Hematopoietic multipotent progenitor cell treated with erythropoietin and hydrocortisone succinate and interleukin-3 and kit ligand, for 8 days (in vitro differentiated cells): ENCODE results near the gene MICU2.
A peak's percentile ranks its signal among the peaks of the same experiment; 100 is the strongest.

Experiments used
- DNase-seq: peaks from one replicate; pipeline ENCODE4 v3.0.0-alpha.2; 2015

The MICU2 gene

GRCh38 chr13:21603531-21604448 is at the start of gene MICU2:
MICU2 (minus strand) TSS chr13:21604170; CDS start chr13:21604148, 22 bp downstream.
- DNase-seq: peak; percentile 96

DNA sequence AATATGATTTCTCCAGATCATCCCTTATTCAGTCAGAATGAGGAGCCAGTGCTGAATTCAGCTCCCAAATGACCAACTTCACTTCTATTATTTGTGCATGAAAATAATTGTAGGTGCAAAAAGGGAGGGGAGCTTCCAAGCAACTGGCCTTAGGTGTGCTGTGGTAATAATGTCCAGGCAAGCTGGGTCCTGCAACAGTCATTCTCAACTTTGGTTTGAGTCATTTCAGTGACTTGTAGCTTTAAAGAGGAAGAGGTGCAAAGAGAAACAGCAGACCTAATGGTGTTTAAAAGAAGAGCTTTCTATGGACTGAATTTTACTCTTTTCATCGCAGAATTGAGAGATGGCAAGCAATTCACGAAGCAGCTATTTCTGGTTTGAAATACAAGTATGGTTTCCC is 37.7 kb upstream of the MICU2 start:
- no peak for DNase-seq

DNA sequence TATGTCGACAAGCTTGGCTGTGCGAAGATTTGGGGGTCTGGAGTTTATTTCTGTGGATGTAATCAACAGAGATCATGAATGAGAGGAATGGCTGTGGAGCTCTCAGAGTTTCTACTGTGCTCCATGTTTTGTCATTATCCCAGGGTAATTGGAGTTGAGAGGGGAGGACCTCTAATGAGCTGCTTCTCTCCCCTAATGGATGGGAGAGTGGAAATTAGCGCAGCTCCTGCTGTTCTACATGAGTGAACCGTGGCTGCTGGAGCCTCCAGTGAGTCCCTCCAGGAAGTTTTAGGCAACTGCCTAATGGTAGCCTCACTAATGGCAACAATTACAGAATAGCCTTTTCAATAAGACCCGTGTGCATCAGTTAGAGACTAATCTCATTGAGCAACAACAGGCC is 35.6 kb upstream of the MICU2 start:
- DNase-seq: no peak

DNA sequence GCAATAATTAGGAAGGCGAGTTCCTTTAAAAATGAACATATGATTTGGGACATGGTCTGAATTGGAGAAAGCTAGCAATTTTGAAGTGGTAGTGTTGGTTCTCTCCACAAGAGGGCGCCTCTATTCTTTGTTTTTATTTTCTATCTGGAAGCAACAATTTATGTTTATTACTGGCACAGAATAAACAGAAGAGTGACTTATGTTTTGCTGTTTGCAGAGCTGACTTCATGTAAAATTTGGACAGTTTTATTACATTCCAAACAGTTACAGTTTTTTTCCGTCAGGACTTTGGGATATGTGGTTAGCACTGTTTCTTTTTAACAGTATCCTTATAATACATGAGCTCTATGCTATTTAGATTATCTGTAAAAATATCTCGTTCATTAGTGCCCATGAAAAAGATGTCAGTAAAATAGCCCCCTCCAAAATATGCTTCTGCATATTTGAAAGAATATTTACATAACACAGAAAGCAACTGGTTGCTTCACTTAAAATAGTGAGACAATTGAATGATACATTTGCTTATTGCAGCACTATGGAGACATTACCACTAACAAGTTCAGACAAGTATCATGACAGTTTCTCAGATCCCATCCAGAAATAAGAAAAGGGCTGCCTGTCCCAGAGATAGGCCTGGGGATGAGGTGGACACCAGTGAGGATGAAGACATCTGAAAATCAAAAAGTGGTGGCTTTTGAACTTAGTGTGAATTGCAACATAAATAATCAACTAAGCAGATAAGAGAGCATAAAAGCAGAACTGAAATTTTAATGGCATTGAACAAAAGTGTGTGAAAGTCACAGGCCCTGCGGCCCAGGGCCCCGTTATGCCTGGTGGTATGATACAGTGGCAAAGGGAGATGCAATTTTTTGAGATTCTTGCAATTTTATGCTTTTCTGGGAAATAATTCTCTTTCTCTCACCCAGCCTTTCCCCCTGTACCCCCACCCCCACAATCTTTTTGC is 34.6 kb upstream of the MICU2 start:
- DNase-seq: peak; percentile 47

DNA sequence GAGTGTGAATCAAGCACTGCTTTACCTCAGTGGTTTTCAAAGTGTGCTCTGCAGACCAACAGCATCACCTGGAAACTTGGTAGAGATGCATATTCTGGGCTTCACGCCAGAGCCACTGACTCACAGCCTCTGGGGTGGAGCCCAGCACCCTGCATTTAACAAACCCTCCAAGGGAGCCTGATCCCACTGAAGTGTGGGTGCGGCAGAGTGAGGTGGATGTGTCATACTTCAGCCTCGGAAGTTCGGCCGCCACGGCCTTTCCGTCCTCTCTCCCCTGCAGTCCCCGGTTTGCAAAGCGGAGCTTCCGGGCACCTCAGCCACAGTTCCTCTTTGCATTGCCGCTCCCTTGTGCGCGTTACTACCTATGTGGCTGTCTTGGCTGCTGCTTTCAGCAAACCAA is 33.3 kb upstream of the MICU2 start:
- peak; percentile 43 for DNase-seq

GRCh38 chr13:21636656-21637055 is 32.7 kb upstream of the MICU2 start:
- DNase-seq: no peak

DNA sequence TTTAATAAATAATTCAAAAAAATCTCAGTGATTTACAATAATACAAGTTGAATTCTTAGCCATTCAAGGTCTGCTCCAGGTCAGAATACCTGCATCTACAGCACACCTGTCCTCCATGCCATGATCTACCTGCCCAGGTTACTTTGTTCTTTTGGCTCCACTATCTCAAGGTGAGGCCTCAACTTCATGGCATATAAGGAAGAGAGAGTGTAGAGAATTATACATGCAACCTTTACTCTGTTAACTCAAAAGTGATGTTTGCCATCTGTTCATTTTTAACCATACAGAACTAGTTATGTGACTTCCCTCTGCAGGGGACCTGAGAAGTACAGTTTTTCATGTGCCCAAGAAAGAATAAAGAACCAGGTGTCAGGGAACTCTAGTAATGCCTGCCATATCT is 28.2 kb upstream of the MICU2 start:
- no peak for DNase-seq

DNA sequence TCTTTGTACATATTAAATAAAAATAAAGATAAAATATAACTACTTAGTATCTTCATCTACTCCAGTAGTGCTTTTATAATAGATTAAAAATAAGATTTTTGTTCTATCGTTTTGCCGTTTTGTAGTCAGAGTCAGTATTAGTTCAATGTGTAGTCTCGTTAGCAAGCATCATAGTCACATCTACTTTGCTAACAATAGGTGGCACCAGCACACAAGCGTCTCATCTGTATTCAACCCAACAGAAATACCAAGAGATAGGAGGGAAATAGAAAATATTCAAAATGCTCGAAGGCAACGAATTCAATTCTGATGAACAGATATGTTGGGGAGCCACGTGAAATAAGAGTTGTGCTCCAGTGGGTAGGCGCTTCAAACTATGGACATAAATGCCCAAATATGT is 21.4 kb upstream of the MICU2 start:
- DNase-seq: peak; percentile 58

DNA sequence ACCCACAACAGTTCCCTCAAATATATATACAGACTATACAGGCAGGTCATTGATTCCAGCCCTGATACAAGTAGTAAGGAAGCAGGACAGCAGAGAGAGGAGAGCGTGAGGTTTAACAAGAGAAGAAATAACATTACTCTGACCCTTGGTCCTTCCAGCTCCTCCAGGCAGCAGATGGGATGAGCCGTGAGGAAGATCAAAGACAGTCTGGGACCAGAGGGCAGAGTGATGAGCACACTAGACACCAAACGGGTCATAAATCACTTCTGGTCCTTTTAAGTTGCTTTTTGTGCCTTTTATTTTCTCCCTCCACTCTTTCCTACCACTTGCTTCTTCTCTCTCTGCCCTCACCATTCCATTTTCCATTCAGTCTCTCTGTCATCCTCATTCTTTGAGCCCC is 16.9 kb upstream of the MICU2 start:
- DNase-seq: no peak

- DNase-seq: no peak
Measured at GRCh38 chr13:21619633-21620220, 15.8 kb upstream of the MICU2 start.

DNA sequence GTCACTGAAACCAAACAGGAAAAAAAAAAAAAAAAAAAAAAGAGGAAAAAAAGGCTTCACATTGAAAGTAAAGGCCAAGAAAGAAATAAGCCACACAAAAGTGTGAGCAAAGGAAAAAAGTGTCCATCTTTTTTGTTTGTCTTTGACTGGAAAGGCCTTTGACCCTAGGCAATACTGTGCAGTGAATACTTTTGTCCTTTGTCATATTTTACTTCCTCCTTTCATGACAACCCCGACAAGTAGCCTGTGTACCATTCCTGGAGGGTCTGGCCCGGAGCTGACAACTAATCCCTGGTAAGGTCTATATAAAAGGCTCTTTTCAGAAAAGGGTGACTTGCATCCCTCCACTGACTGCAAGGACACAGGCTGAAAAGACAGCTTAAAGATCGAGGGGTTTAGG is 12.9 kb upstream of the MICU2 start:
- DNase-seq: no peak

GRCh38 chr13:21616205-21616866 is 12.4 kb upstream of the MICU2 start:
- no peak for DNase-seq

DNA sequence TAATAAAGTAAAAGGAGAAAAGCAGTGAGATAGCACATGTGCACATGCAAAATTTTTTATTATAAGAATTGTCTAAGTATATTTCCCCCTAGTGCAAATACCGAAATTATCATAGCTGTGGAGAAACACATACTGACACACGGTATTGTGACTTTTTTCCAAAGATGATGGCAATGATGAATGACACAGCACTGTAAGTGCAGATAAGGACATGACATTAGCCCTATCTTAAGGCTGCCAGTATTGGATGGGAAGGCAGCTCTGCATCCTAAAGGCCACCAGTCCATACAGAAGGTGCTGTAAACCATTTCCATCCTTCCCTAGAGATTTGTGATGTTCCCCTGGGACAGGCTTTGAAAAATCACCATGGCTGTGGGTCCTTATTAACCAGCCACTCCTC is 11.5 kb upstream of the MICU2 start:
- peak; percentile 71 for DNase-seq

DNA sequence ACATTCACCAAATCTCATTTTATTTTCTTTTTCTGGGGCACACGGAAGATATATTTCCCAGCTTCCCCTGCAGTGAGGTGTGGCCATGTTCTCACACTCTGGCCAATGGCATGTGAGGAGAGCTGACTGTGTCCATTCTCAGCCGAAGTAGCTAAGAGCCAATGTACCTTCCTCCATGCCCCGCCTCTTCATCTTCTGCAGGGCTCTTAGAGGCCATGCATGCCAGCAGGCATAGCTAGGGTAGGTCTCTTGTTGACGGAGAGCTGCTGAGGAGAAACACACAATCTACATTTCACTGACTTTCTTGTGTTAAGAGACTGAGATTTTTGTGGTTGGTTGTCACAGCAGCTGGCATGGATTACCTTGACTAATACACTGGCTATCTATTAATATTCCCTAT is 9.8 kb upstream of the MICU2 start:
- DNase-seq: no peak

DNA sequence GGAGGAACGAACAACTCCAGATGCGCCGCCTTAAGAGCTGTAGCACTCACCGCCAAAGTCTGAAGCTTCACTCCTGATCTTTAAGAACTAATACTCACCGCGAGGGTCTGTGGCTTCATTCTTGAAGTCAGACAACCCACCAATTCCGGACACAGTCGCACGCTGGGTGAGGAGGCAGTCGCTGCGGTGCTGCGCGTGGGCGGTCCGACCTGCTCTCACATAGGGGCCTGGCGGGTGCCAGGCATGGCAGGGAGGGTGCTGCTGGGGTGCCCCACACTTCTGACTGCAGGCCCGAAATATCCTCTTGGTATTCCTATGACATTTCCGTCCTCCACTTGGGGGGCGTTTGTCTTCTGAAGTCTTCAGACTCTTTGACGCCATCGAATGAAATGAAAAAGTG is 7.4 kb upstream of the MICU2 start:
- DNase-seq: no peak

DNA sequence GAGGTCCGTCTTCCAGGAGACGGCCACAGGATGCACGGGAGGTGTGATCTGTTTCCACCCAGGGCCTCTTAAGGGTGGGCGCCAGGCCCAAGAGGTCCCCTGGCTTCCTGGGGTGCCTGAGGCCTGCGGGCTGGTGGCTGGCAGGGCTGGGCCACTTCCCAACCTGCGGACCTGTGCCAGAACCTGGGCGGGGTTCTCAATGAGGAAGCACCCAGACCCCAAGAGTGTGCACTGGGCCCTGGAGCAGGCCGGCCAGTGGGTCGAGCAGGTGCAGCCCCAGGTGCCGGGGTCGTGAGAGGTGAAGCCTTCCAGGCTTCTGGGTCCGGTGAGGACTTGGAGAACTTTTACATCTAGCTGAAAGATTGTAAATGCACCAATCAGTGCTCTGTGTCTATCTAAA is 6.7 kb upstream of the MICU2 start:
- no peak for DNase-seq

DNA sequence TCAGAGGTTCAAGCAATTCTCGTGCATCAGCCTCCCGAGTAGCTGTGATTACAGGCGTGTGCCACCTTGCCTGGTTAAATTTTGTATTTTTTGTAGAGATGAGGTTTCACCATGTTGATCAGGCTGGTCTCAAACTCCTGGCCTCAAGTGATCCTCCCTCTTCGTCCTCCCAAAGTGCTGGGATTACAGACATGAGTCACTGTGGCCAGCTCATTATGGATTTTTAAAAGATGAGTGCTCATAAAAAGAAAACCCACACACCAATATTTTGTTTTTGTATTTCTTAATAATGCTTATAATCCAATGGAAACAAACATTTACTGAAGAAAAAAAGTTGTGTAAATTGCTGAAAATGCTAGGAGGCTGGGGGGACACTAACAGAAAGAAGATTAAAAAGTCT is 5.0 kb upstream of the MICU2 start:
- no peak for DNase-seq

- no peak for DNase-seq
Measured at GRCh38 chr13:21606796-21607195, 2.8 kb upstream of the MICU2 start.

DNA sequence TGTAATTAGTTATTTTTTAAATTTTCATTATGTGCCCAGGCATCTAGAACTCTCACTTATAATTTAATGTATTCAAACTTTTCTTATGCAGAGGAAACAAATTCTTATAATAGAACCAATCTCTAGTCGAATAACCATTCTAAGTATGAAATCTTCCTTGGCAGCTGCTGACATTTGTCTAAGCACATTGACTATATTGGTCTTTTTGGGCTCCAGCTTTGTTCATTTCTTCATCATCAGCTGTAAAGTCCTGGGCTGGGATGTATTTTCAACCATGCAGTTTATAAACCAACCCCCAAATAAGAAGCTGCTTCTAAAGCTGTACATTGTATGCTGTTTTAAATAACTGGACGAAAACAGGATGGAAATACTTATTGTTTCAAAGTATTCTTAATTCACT is 2.3 kb upstream of the MICU2 start:
- no peak for DNase-seq

DNA sequence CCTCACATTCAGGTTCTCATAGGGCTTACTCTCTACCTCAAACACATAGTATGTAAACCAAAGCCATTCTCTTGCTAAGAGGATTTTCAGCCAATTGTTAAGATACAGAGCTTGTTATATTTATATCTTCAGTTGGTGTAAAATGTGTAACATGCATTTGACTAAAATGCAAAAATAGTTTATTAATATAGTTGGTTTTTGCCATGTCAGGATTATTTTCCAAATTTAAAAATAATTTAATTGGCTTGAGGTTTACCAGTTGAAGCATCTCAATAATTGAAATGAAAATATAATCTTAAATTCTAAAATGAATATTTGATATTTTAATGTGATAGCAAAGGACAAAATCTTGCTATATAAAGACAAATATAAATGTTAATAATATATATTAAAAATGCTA is 7.2 kb downstream of the MICU2 start:
- DNase-seq: no peak

DNA sequence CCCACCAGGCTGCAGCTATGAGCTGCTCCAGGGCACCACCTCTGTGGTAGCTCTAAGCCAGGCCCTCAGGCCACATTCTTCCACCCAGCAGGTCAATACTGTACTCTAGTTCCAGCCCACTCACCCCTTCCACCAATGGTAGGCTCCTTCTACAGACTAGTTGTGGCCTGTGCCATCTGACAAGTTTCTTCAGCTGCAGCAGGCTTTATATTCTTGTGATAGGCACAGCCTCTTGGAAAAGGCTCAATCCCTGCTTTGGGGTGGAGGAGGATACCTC is 8.5 kb downstream of the MICU2 start:
- no peak for DNase-seq

DNA sequence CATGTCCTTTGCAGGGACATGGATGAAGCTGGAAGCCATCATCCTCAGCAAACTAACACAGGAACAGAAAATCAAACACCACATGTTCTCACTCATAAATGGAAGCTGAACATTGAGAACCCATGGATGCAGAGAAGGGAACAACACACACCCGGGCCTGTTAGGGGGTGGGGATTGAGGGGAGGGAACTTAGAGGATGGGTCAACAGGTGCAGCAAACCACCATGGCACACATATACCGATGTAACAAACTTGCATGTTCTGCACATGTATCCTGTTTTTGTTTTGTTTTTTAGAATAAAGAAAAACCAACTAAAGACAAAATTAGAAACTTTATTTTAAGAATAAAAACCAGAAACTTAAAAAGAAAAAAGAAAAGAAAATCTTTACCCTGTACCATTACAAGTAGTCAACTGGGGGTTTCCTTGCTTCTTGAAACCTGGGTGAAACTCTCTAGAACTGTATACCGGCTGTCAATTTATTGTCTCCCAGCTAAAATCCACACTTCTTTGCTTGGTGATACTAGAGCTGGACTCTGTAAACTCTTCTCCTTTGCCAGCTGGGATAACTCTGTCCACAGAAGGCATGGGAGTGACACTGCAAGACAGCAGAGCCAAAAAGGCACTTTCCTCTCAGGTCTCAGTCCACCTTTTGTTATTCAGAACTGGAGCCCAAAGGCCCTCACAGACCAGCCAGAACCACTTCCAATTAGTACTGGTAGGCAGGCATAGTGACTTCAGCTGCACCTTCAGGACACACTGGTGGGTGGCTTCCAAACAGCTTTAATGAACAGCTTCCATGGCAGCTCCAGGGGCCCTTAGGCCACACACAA is 9.0 kb downstream of the MICU2 start:
- DNase-seq: no peak
